Activated CD8-positive, alpha-beta memory T cell treated with anti-CD3 and anti-CD28 coated beads, Interleukin-2, amount 50 U/mL, for 1 hour (primary cell): ENCODE measurements around the gene ABR.
"Not testable (repeated sequence)": the region's sequence is repeated elsewhere in the genome, so short reads cannot be mapped to it uniquely, and the experiment has no call there.

Experiments used
- DNase-seq: peaks from one replicate; pipeline ENCODE4 v3.0.0-alpha.2; 2020; ENCODE audit errors: extremely low read depth

ABR gene

GRCh38 chr17:1173432-1174262, 6.1 kb downstream of the ABR start:
- no peak for DNase-seq

- no peak for DNase-seq
Observed at GRCh38 chr17:1171953-1172352, 7.8 kb downstream of the ABR start.

- no peak for DNase-seq
Observed at GRCh38 chr17:1170739-1171138, 9.0 kb downstream of the ABR start.

- DNase-seq = no peak
Observed at GRCh38 chr17:1169929-1170312, 9.9 kb downstream of the ABR start.

- DNase-seq = no peak
Observed at GRCh38 chr17:1169221-1169928, 10.4 kb downstream of the ABR start.

GRCh38 chr17:1168533-1169220, 11.1 kb downstream of the ABR start:
- no peak for DNase-seq

GRCh38 chr17:1166276-1166675, 13.5 kb downstream of the ABR start:
- no peak for DNase-seq

GRCh38 chr17:1165836-1166235, 13.9 kb downstream of the ABR start:
- DNase-seq = no peak

- no peak for DNase-seq
Observed at GRCh38 chr17:1164935-1165556, 14.7 kb downstream of the ABR start.

- DNase-seq = no peak
Observed at GRCh38 chr17:1162116-1162855, 17.5 kb downstream of the ABR start.

- DNase-seq = no peak
Observed at GRCh38 chr17:1160591-1161390, 19.0 kb downstream of the ABR start.

GRCh38 chr17:1159431-1160180, 20.2 kb downstream of the ABR start:
- no peak for DNase-seq

GRCh38 chr17:1158879-1159278, 20.9 kb downstream of the ABR start:
- DNase-seq = no peak

- no peak for DNase-seq
Observed at GRCh38 chr17:1156864-1157263, 22.9 kb downstream of the ABR start.

- DNase-seq = no peak
Observed at GRCh38 chr17:1154704-1155103, 25.1 kb downstream of the ABR start.

- DNase-seq = no peak
Observed at GRCh38 chr17:1153795-1154546, 25.8 kb downstream of the ABR start.

- DNase-seq = not testable (repeated sequence)
Observed at GRCh38 chr17:1152582-1152981, 27.2 kb downstream of the ABR start.

GRCh38 chr17:1150863-1151600, 28.7 kb downstream of the ABR start:
- DNase-seq = no peak

- no peak for DNase-seq
Observed at GRCh38 chr17:1149869-1150268, 29.9 kb downstream of the ABR start.
